Right lobe of liver (tissue), 4 donors: ENCODE data around the gene FHIP1B.

Source experiments
- POLR2A ChIP-seq: fragments of 450-650 bp; IDR thresholded peaks from one replicate; pipeline ENCODE4 v1.6.1; 2017; ENCODE audit warnings: antibody characterized with exemption, mild to moderate bottlenecking
- TF ChIP-seq, protein P1 (sequence below), 4 donors: fragments of 200-600 bp in 3 of 4; fragments of 450-650 bp in 1 of 4; IDR thresholded peaks; one replicate each; pipeline versions ENCODE4 v1.5.1 to v1.8.0; 2016 to 2022; ENCODE audit warnings: antibody characterized with exemption in 4 of 4, mild to moderate bottlenecking in 2 of 4
- donor health status: DM: no; HTN: no; CAD: no.
- donor health status: DM: no; HTN: no; CAD: no.
- donor health status: DM: no; HTN: yes; CAD: no.

DNA sequence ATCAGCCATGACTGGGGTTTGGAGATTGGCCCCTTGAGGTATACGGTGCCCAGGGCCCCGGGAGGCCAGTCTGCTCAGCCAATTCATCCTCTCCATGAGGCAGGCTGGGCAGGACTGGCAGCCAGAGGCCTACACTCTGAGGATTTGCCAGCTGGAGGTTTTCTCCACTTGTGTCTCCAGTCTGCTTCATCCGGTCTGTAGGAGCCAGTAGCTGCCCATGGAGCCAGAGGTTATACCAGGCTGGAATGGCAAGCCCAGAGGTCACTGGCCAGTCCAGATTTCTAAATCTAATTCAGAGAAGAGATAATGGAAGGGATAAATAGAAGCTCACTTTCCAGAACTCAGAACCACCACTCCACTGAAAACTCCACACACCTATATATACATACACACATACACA, 10.0 kb downstream of the FHIP1B start:
- TF ChIP-seq, protein P1, sequence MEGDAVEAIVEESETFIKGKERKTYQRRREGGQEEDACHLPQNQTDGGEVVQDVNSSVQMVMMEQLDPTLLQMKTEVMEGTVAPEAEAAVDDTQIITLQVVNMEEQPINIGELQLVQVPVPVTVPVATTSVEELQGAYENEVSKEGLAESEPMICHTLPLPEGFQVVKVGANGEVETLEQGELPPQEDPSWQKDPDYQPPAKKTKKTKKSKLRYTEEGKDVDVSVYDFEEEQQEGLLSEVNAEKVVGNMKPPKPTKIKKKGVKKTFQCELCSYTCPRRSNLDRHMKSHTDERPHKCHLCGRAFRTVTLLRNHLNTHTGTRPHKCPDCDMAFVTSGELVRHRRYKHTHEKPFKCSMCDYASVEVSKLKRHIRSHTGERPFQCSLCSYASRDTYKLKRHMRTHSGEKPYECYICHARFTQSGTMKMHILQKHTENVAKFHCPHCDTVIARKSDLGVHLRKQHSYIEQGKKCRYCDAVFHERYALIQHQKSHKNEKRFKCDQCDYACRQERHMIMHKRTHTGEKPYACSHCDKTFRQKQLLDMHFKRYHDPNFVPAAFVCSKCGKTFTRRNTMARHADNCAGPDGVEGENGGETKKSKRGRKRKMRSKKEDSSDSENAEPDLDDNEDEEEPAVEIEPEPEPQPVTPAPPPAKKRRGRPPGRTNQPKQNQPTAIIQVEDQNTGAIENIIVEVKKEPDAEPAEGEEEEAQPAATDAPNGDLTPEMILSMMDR (IDR thresholded peaks at IDR 0.05): no peak
- TF ChIP-seq POLR2A: no peak
